C4-2B (cell line): ENCODE results near the gene TOP3A.
"Not testable (repeated sequence)": the region's sequence is repeated elsewhere in the genome, so short reads cannot be mapped to it uniquely, and the experiment has no call there.

Experiments
- H3K27ac ChIP-seq: fragments of 450-650 bp; 2 replicates; pipeline ENCODE4 v1.5.1; 2017
- CTCF ChIP-seq: fragments of 450-650 bp; conservative IDR thresholded peaks from 2 replicates; pipeline ENCODE4 v1.5.1; 2017; ENCODE audit warnings: mild to moderate bottlenecking
- ZFX ChIP-seq: fragments of 450-650 bp; IDR thresholded peaks from 2 replicates; pipeline ENCODE4 v1.6.1; 2017

Gene TOP3A

GRCh38 chr17:18356624-18357023, 41.8 kb upstream of the TOP3A start:
- no peak overlapping the region for H3K27ac ChIP-seq
- no peak for TF ChIP-seq ZFX
- no peak for TF ChIP-seq CTCF

GRCh38 chr17:18353541-18353940, 38.7 kb upstream of the TOP3A start:
- H3K27ac ChIP-seq: no peak overlapping the region
- TF ChIP-seq CTCF (no peak), ZFX (no peak)

- no peak for TF ChIP-seq CTCF
- TF ChIP-seq ZFX: no peak
- no peak overlapping the region for H3K27ac ChIP-seq
Observed at GRCh38 chr17:18344021-18344420, 29.2 kb upstream of the TOP3A start.

GRCh38 chr17:18339933-18340332, 25.1 kb upstream of the TOP3A start:
- no peak overlapping the region for H3K27ac ChIP-seq
- TF ChIP-seq ZFX: no peak
- no peak for TF ChIP-seq CTCF

- not testable (repeated sequence) for H3K27ac ChIP-seq
Observed at GRCh38 chr17:18338158-18338557, 23.4 kb upstream of the TOP3A start.

GRCh38 chr17:18332909-18333489, 18.2 kb upstream of the TOP3A start:
- TF ChIP-seq CTCF (no peak), ZFX (no peak)
- no peak overlapping the region for H3K27ac ChIP-seq

GRCh38 chr17:18331879-18332278, 17.1 kb upstream of the TOP3A start:
- H3K27ac ChIP-seq: no peak overlapping the region

More at GRCh38 chr17:18331879-18332278, 17.1 kb upstream of the TOP3A start:
- no peak for TF ChIP-seq ZFX
- no peak for TF ChIP-seq CTCF
